Stimulated activated CD4-positive, alpha-beta T cell treated with anti-CD3 and anti-CD28 coated beads, Interleukin-2, amount 100 ng/mL, for 48 hours (primary cell): ENCODE data around the gene TRAPPC4.
"Not testable (repeated sequence)": the region's sequence is repeated elsewhere in the genome, so short reads cannot be mapped to it uniquely, and the experiment has no call there.

ENCODE experiments used
- DNase-seq, 2 donors: peaks; one replicate each; pipeline ENCODE4 v3.0.0-alpha.2; 2020

Gene TRAPPC4

GRCh38 chr11:119014209-119014924 is 4.2 kb upstream of the TRAPPC4 start:
- no peak for DNase-seq

- DNase-seq, result no peak
These were observed 3.4 kb upstream of the TRAPPC4 start for GRCh38 chr11:119015054-119015611.

GRCh38 chr11:119016216-119017009 is 2.2 kb upstream of the TRAPPC4 start:
- DNase-seq, result no peak

- not testable (repeated sequence) for DNase-seq
These were observed 1.2 kb upstream of the TRAPPC4 start for GRCh38 chr11:119017377-119017776.

GRCh38 chr11:119019996-119020395 is 1.4 kb downstream of the TRAPPC4 start:
- DNase-seq, result no peak

- no peak for DNase-seq
These were observed 3.1 kb downstream of the TRAPPC4 start for GRCh38 chr11:119021631-119022030.

GRCh38 chr11:119023741-119024140 is 5.2 kb downstream of the TRAPPC4 start:
- no peak for DNase-seq

GRCh38 chr11:119024430-119025098 is 6.0 kb downstream of the TRAPPC4 start:
- DNase-seq, result no peak

GRCh38 chr11:119025099-119025473 is 6.5 kb downstream of the TRAPPC4 start:
- no peak for DNase-seq

GRCh38 chr11:119025541-119025940 is 7.0 kb downstream of the TRAPPC4 start:
- DNase-seq, result no peak

- no peak for DNase-seq
These were observed 7.6 kb downstream of the TRAPPC4 start for GRCh38 chr11:119025978-119026766.

- no peak for DNase-seq
These were observed 8.4 kb downstream of the TRAPPC4 start for GRCh38 chr11:119026970-119027369.

- DNase-seq, result no peak
These were observed 9.2 kb downstream of the TRAPPC4 start for GRCh38 chr11:119027561-119028345.

- DNase-seq, result no peak
These were observed 9.9 kb downstream of the TRAPPC4 start for GRCh38 chr11:119028346-119029068.

GRCh38 chr11:119029069-119029339 is 10.4 kb downstream of the TRAPPC4 start:
- DNase-seq, result no peak

GRCh38 chr11:119029340-119030028 is 10.9 kb downstream of the TRAPPC4 start:
- DNase-seq, result no peak

- DNase-seq, result no peak
These were observed 11.4 kb downstream of the TRAPPC4 start for GRCh38 chr11:119030029-119030328.

GRCh38 chr11:119030329-119031047 is 11.9 kb downstream of the TRAPPC4 start, which contains the start of gene SLC37A4:
SLC37A4 (minus strand) TSS chr11:119030877.
- DNase-seq, result peak; percentile 97 to 100

GRCh38 chr11:119031912-119032280 is 13.3 kb downstream of the TRAPPC4 start:
- no peak for DNase-seq

GRCh38 chr11:119033421-119033820 is 14.9 kb downstream of the TRAPPC4 start:
- DNase-seq, result not testable (repeated sequence)
